ENCODE measurements around the gene PKDCC.

- TF ChIP-seq CTCF (IDR thresholded peaks at IDR 0.05) (no peak), EZH2 (IDR thresholded peaks at IDR 0.05; ENCODE audit: borderline replicate concordance, insufficient read depth, low read depth, low read length, poor library complexity, severe bottlenecking) (no peak)
Measured at GRCh38 chr2:42057159-42057901, 9.5 kb downstream of the PKDCC start.
